ENCODE measurements around the gene PDE11A. TPM values are rescaled to one million over a fixed set of nuclear protein-coding genes. Genes with fewer than 3 reads are reported as not detected.

PDE11A gene
- total and polyA plus RNA-seq, 2 donors from 2014 or later: 0.58 to 0.82 TPM

DNA sequence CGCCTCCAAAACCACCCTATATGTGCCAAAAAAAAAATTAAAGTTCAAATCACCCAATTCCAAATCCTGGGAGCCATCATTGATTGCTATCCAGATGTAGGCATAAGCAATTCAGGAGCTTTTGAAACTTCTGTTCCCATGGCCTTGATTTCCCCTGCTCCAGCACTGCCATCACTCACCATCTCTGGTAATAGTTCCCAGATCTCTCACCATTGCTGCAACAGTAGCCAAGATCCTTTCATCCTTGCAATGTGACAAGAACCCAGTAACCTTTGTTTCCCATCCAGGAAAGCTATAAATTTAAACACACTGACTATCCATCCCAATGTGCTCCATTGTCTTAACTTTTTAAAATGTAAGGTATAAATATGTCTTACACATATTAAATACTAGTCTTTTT, 155.4 kb downstream of the PDE11A start:
- DNase-seq: no peak
- Histone ChIP-seq H3K9me3 (ENCODE audit: control insufficient read depth in 2 of 3, insufficient read depth in 1 of 3, low read length in 3 of 3) (no peaks in the 10 kb centered on the region), H3K27me3 (ENCODE audit: control insufficient read depth, insufficient read depth, low read length) (no peaks in the 10 kb centered on the region), H3K9ac (ENCODE audit: low read length in 3 of 3) (no peak overlapping the region), H3K27ac (ENCODE audit: low read depth in 2 of 2, low read length in 2 of 2) (no peak overlapping the region), H3K4me3 (ENCODE audit: low read length in 3 of 3) (no peak overlapping the region), H3K4me1 (ENCODE audit: control insufficient read depth in 2 of 3, insufficient read depth in 2 of 3, low read depth in 1 of 3, low read length in 3 of 3) (no peaks in the 10 kb centered on the region), H3K36me3 (ENCODE audit: control insufficient read depth in 2 of 3, insufficient read depth in 3 of 3, low read length in 3 of 3) (no peaks in the 10 kb centered on the region)
- intact Hi-C loops (cut with DNase I): no loop called here
- TF ChIP-seq, protein P1, sequence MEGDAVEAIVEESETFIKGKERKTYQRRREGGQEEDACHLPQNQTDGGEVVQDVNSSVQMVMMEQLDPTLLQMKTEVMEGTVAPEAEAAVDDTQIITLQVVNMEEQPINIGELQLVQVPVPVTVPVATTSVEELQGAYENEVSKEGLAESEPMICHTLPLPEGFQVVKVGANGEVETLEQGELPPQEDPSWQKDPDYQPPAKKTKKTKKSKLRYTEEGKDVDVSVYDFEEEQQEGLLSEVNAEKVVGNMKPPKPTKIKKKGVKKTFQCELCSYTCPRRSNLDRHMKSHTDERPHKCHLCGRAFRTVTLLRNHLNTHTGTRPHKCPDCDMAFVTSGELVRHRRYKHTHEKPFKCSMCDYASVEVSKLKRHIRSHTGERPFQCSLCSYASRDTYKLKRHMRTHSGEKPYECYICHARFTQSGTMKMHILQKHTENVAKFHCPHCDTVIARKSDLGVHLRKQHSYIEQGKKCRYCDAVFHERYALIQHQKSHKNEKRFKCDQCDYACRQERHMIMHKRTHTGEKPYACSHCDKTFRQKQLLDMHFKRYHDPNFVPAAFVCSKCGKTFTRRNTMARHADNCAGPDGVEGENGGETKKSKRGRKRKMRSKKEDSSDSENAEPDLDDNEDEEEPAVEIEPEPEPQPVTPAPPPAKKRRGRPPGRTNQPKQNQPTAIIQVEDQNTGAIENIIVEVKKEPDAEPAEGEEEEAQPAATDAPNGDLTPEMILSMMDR (IDR thresholded peaks at IDR 0.05; ENCODE audit: borderline replicate concordance, extremely low read depth, insufficient read depth): no peak
- FAIRE-seq: no peak

DNA sequence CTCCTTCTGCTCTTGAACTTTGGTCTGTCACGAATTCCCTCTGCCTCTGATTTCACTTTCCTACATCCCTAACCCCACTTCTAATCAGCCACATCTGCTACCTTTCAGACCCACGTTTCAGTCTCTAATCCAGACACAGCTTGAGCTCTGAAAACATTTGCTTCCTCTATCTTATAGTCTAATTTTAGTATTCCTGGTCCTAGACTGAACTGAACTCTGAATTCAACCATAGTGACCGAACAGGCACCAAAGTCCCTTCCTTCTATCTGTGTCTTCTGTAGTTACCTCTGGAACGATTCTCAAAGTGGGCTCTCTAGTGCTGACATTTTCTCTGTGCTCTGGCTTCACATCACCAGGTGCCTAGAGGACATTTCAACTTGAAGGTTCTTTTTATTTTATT, 156.2 kb downstream of the PDE11A start:
- no peak for FAIRE-seq
- Histone ChIP-seq H3K4me3 (ENCODE audit: low read length in 3 of 3) (no peak overlapping the region), H3K9me3 (ENCODE audit: control insufficient read depth in 2 of 3, insufficient read depth in 1 of 3, low read length in 3 of 3) (no peaks in the 10 kb centered on the region), H3K27ac (ENCODE audit: low read depth in 2 of 2, low read length in 2 of 2) (no peak overlapping the region), H3K9ac (ENCODE audit: low read length in 3 of 3) (no peak overlapping the region), H3K27me3 (ENCODE audit: control insufficient read depth, insufficient read depth, low read length) (no peaks in the 10 kb centered on the region), H3K36me3 (ENCODE audit: control insufficient read depth in 2 of 3, insufficient read depth in 3 of 3, low read length in 3 of 3) (no peaks in the 10 kb centered on the region), H3K4me1 (ENCODE audit: control insufficient read depth in 2 of 3, insufficient read depth in 2 of 3, low read depth in 1 of 3, low read length in 3 of 3) (no peaks in the 10 kb centered on the region)
- TF ChIP-seq, protein P1 (IDR thresholded peaks at IDR 0.05; ENCODE audit: borderline replicate concordance, extremely low read depth, insufficient read depth): no peak
- no peak for DNase-seq
- intact Hi-C loops (cut with DNase I): no loop called here

DNA sequence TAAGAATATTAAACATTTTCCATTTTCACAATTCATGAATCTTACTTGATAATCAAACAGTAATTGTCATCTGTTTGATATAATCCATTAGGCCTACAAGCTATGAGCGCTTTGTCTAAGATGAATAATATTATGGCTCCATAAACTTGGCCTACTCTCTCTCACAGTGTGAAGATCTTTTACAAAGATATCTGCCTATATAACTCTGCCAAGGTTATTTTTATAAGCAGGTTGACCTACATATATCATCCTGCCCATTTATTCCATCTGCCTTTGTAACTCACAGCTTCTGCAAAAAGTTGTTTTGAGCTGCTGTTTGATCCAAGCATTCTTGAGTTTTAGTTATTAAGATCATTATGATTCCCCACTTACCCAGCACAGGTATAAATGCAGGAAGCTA, 158.3 kb downstream of the PDE11A start:
- Histone ChIP-seq H3K27me3 (ENCODE audit: control insufficient read depth, insufficient read depth, low read length) (no peaks in the 10 kb centered on the region), H3K4me1 (ENCODE audit: control insufficient read depth in 2 of 3, insufficient read depth in 2 of 3, low read depth in 1 of 3, low read length in 3 of 3) (no peaks in the 10 kb centered on the region), H3K9me3 (ENCODE audit: control insufficient read depth in 2 of 3, insufficient read depth in 1 of 3, low read length in 3 of 3) (no peaks in the 10 kb centered on the region), H3K9ac (ENCODE audit: low read length in 3 of 3) (no peak overlapping the region), H3K36me3 (ENCODE audit: control insufficient read depth in 2 of 3, insufficient read depth in 3 of 3, low read length in 3 of 3) (no peaks in the 10 kb centered on the region), H3K27ac (ENCODE audit: low read depth in 2 of 2, low read length in 2 of 2) (no peak overlapping the region), H3K4me3 (ENCODE audit: low read length in 3 of 3) (no peak overlapping the region)
- FAIRE-seq (no peak), DNase-seq (no peak)
- intact Hi-C loops (cut with DNase I): no loop called here
- TF ChIP-seq, protein P1 (IDR thresholded peaks at IDR 0.05; ENCODE audit: borderline replicate concordance, extremely low read depth, insufficient read depth): no peak

DNA sequence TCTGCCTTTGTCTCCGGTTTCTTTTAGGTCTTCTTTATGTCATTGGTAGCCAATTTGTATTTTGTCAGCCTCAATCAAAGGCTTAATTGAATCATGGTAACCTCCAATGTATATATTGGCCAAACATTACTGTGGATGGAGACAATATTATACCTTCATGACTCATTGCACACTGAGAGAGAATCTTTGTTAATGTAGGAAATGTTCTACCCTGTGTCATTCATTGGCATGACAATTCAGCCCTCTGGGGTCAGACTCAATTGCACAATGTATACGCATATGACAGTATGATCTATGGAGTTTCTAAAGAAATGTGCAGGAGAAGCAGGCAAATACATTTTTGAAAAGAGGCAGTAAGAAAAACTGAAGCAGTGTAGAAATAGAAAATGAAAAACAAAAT, 162.6 kb downstream of the PDE11A start:
- intact Hi-C loops (cut with DNase I): no loop called here
- no peaks in the 10 kb centered on the region for H3K9me3 ChIP-seq (ENCODE audit: control insufficient read depth in 2 of 3, insufficient read depth in 1 of 3, low read length in 3 of 3)
- no peak overlapping the region for H3K4me3 ChIP-seq (ENCODE audit: low read length in 3 of 3)
- no peaks in the 10 kb centered on the region for H3K36me3 ChIP-seq (ENCODE audit: control insufficient read depth in 2 of 3, insufficient read depth in 3 of 3, low read length in 3 of 3)
- H3K9ac ChIP-seq (ENCODE audit: low read length in 3 of 3): no peak overlapping the region
- no peak overlapping the region for H3K27ac ChIP-seq (ENCODE audit: low read depth in 2 of 2, low read length in 2 of 2)
- no peaks in the 10 kb centered on the region for H3K27me3 ChIP-seq (ENCODE audit: control insufficient read depth, insufficient read depth, low read length)
- FAIRE-seq (no peak), DNase-seq (no peak)
- TF ChIP-seq, protein P1 (IDR thresholded peaks at IDR 0.05; ENCODE audit: borderline replicate concordance, extremely low read depth, insufficient read depth): no peak
- no peaks in the 10 kb centered on the region for H3K4me1 ChIP-seq (ENCODE audit: control insufficient read depth in 2 of 3, insufficient read depth in 2 of 3, low read depth in 1 of 3, low read length in 3 of 3)

All from kidney (tissue), 14 donors.